ENCODE measurements around the gene CNTLN. TPM values are rescaled to one million over a fixed set of nuclear protein-coding genes. Genes with fewer than 3 reads are reported as not detected.
"Not testable (repeated sequence)": the region's sequence is repeated elsewhere in the genome, so short reads cannot be mapped to it uniquely, and the experiment has no call there.

Gene CNTLN
- total and polyA plus RNA-seq, 2 donors from 2014 or later = 2.0 to 8.0 TPM

DNA sequence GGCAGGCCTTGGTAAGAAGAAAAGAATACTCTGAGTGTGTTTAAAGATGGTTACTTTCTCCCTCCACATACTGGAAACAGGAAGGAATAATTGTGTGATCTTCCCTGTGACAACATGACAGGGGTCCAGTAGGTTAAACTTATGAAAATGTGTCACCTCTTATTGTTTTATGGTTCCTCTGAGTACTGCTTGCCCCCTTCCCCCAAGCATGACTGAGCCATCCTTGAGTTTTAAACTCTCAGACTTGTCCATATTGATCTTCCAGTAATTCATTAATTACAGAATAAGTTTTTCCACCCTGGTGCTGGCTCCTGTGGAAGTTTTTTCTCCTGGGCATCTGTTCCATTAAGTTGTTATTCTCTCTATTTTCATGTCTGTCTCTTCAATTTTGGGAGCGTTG, 95.8 kb downstream of the CNTLN start:
- TF ChIP-seq, protein P1, sequence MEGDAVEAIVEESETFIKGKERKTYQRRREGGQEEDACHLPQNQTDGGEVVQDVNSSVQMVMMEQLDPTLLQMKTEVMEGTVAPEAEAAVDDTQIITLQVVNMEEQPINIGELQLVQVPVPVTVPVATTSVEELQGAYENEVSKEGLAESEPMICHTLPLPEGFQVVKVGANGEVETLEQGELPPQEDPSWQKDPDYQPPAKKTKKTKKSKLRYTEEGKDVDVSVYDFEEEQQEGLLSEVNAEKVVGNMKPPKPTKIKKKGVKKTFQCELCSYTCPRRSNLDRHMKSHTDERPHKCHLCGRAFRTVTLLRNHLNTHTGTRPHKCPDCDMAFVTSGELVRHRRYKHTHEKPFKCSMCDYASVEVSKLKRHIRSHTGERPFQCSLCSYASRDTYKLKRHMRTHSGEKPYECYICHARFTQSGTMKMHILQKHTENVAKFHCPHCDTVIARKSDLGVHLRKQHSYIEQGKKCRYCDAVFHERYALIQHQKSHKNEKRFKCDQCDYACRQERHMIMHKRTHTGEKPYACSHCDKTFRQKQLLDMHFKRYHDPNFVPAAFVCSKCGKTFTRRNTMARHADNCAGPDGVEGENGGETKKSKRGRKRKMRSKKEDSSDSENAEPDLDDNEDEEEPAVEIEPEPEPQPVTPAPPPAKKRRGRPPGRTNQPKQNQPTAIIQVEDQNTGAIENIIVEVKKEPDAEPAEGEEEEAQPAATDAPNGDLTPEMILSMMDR (IDR thresholded peaks at IDR 0.05; ENCODE audit: borderline replicate concordance, extremely low read depth, insufficient read depth) = no peak
- DNase-seq (no peak), FAIRE-seq (no peak)
- H3K9me3 ChIP-seq (ENCODE audit: control insufficient read depth in 2 of 3, insufficient read depth in 1 of 3, low read length in 3 of 3) = no peaks in the 10 kb centered on the region
- intact Hi-C loops (cut with DNase I) = no loop called here
- no peak overlapping the region for H3K4me3 ChIP-seq (ENCODE audit: low read length in 3 of 3)
- H3K27ac ChIP-seq (ENCODE audit: low read depth in 2 of 2, low read length in 2 of 2) = no peak overlapping the region
- H3K4me1 ChIP-seq (ENCODE audit: control insufficient read depth in 2 of 3, insufficient read depth in 2 of 3, low read depth in 1 of 3, low read length in 3 of 3) = no peaks in the 10 kb centered on the region
- H3K36me3 ChIP-seq (ENCODE audit: control insufficient read depth in 2 of 3, insufficient read depth in 3 of 3, low read length in 3 of 3) = no peaks in the 10 kb centered on the region
- H3K27me3 ChIP-seq (ENCODE audit: control insufficient read depth, insufficient read depth, low read length) = no peaks in the 10 kb centered on the region
- no peak overlapping the region for H3K9ac ChIP-seq (ENCODE audit: low read length in 3 of 3)

DNA sequence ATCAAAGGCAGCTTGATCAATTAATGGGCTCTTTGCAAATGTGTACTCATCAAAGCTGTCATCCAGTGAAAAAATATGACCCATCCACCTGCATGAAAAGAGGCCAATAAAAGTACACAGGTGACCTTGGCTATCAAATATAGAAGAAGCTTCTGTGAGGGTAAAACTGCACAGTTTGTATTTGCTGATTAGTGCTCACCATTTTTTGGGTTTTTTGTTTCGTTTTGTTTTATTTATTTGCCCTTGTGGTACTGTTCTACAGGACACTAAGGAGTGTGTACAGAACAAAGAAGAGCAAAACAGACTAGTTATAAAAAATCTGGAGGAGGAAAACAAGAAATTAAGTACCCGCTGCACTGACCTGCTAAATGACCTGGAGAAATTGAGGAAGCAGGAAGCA, 101.3 kb downstream of the CNTLN start:
- Histone ChIP-seq H3K4me1 (ENCODE audit: control insufficient read depth in 2 of 3, insufficient read depth in 2 of 3, low read depth in 1 of 3, low read length in 3 of 3) (no peaks in the 10 kb centered on the region), H3K27me3 (ENCODE audit: control insufficient read depth, insufficient read depth, low read length) (no peaks in the 10 kb centered on the region), H3K36me3 (ENCODE audit: control insufficient read depth in 2 of 3, insufficient read depth in 3 of 3, low read length in 3 of 3) (no peaks in the 10 kb centered on the region), H3K9me3 (ENCODE audit: control insufficient read depth in 2 of 3, insufficient read depth in 1 of 3, low read length in 3 of 3) (no peaks in the 10 kb centered on the region), H3K27ac (ENCODE audit: low read depth in 2 of 2, low read length in 2 of 2) (no peak overlapping the region), H3K4me3 (ENCODE audit: low read length in 3 of 3) (no peak overlapping the region), H3K9ac (ENCODE audit: low read length in 3 of 3) (no peak overlapping the region)
- TF ChIP-seq, protein P1 (IDR thresholded peaks at IDR 0.05; ENCODE audit: borderline replicate concordance, extremely low read depth, insufficient read depth) = no peak
- intact Hi-C loops (cut with DNase I) = no loop called here
- FAIRE-seq (no peak), DNase-seq (no peak)

DNA sequence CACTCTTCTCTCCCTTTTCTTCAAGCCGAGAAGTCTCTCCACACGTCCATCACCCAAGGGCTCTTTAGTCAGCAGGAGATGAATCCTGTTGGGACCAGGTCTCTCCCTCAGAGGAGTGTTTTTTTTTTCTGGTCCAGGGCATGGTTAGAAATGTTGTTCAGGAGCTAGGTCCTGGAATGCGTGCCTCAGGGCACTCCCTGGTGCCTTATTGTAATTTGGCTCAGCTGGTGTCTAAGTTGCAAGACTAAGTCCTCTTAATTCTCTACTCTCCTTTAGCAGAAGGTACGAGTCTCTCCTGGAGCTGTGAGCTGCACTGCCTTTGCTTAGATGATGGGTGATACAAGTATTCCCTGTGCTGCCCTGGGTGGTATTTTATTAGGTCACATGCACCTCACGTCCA, 111.9 kb downstream of the CNTLN start:
- intact Hi-C loops (cut with DNase I) = no loop called here
- no peak overlapping the region for H3K9ac ChIP-seq (ENCODE audit: low read length in 3 of 3)
- TF ChIP-seq, protein P1 (IDR thresholded peaks at IDR 0.05; ENCODE audit: borderline replicate concordance, extremely low read depth, insufficient read depth) = no peak
- peaks cover 2 to 27% (median 10%) of the 10 kb centered on the region in 3 donors for H3K9me3 ChIP-seq (ENCODE audit: control insufficient read depth in 2 of 3, insufficient read depth in 1 of 3, low read length in 3 of 3)
- FAIRE-seq (no peak), DNase-seq (no peak)
- H3K27me3 ChIP-seq (ENCODE audit: control insufficient read depth, insufficient read depth, low read length) = no peaks in the 10 kb centered on the region
- H3K4me1 ChIP-seq (ENCODE audit: control insufficient read depth in 2 of 3, insufficient read depth in 2 of 3, low read depth in 1 of 3, low read length in 3 of 3) = no peaks in the 10 kb centered on the region
- no peak overlapping the region for H3K27ac ChIP-seq (ENCODE audit: low read depth in 2 of 2, low read length in 2 of 2)
- H3K4me3 ChIP-seq (ENCODE audit: low read length in 3 of 3) = no peak overlapping the region
- H3K36me3 ChIP-seq (ENCODE audit: control insufficient read depth in 2 of 3, insufficient read depth in 3 of 3, low read length in 3 of 3) = no peaks in the 10 kb centered on the region

DNA sequence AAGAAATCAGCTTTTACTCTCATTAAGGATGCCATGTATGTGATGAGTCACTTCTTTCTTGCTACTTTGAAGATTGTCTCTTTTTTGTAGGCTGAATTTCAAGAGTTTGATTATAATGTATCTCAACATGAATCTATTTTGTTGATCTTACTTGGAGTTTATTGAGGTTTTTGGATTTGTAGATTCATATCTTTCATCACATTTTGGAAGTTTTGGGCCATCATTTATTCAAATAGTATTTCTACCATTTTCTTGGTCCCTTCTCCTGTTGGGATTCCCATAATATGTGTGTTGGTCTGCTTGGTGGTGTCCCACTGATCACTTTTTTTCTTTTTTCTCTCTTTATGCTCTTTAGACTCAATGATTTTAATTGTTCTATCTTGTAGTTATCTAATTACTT, 116.3 kb downstream of the CNTLN start:
- H3K4me1 ChIP-seq (ENCODE audit: control insufficient read depth in 2 of 3, insufficient read depth in 2 of 3, low read depth in 1 of 3, low read length in 3 of 3) = no peaks in the 10 kb centered on the region
- no peak overlapping the region for H3K9ac ChIP-seq (ENCODE audit: low read length in 3 of 3)
- H3K27ac ChIP-seq (ENCODE audit: low read depth in 2 of 2, low read length in 2 of 2) = no peak overlapping the region
- no peaks in the 10 kb centered on the region for H3K27me3 ChIP-seq (ENCODE audit: control insufficient read depth, insufficient read depth, low read length)
- FAIRE-seq (no peak), DNase-seq (no peak)
- intact Hi-C loops (cut with DNase I) = no loop called here
- H3K9me3 ChIP-seq (ENCODE audit: control insufficient read depth in 2 of 3, insufficient read depth in 1 of 3, low read length in 3 of 3) = peaks cover 4 to 39% (median 11%) of the 10 kb centered on the region in 3 donors
- H3K36me3 ChIP-seq (ENCODE audit: control insufficient read depth in 2 of 3, insufficient read depth in 3 of 3, low read length in 3 of 3) = no peaks in the 10 kb centered on the region
- TF ChIP-seq, protein P1 (IDR thresholded peaks at IDR 0.05; ENCODE audit: borderline replicate concordance, extremely low read depth, insufficient read depth) = no peak
- no peak overlapping the region for H3K4me3 ChIP-seq (ENCODE audit: low read length in 3 of 3)

DNA sequence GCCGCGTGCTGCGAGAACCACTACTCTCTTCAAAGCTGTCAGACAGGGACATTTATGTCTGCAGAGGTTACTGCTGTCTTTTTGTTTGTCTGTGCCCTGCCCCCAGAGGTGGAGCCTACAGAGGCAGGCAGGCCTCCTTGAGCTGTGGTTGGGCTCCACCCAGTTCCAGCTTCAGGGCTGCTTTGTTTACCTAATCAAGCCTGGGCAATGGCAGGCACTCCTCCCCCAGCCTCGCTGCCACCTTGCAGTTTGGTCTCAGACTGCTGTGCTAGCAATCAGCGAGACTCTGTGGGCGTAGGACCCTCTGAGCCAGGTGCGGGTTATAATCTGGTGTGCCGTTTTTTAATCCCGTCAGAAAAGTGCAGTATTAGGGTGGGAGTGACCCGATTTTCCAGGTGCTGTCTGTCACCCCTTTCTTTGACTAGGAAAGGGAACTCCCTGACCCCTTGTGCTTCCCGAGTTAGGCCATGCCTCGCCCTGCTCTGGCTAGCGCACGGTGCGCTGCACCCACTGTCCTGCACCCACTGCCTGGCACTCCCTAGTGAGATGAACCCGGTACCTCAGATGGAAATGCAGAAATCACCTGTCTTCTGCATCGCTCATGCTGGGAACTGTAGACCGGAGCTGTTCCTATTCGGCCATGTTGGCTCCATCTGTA, 133.8 kb downstream of the CNTLN start:
- H3K9ac ChIP-seq (ENCODE audit: low read length in 3 of 3); H3K4me1 ChIP-seq (ENCODE audit: control insufficient read depth in 2 of 3, insufficient read depth in 2 of 3, low read depth in 1 of 3, low read length in 3 of 3); H3K27me3 ChIP-seq (ENCODE audit: control insufficient read depth, insufficient read depth, low read length); H3K9me3 ChIP-seq (ENCODE audit: control insufficient read depth in 2 of 3, insufficient read depth in 1 of 3, low read length in 3 of 3); intact Hi-C loops (cut with DNase I); DNase-seq; H3K36me3 ChIP-seq (ENCODE audit: control insufficient read depth in 2 of 3, insufficient read depth in 3 of 3, low read length in 3 of 3); H3K4me3 ChIP-seq (ENCODE audit: low read length in 3 of 3); H3K27ac ChIP-seq (ENCODE audit: low read depth in 2 of 2, low read length in 2 of 2); FAIRE-seq: not testable (repeated sequence)

Data from kidney (tissue), 14 donors.